Gastroesophageal sphincter (tissue), 4 donors: ENCODE data around the gene PPP6C. TPM values are rescaled to one million over a fixed set of nuclear protein-coding genes. Genes with fewer than 3 reads are reported as not detected.

Experiments used
- ATAC-seq: fragments of 150-250 bp; one replicate; pipeline ENCODE4 v1.9.1; 2016; ENCODE audit warnings: mild to moderate bottlenecking, moderate library complexity
- H3K27ac ChIP-seq, 4 donors: fragments of 200-600 bp; sonication (generic) in 3 of 4; 1 replicate in 3 of 4; 2 replicates in 1 of 4; pipeline ENCODE4 v1.5.1; 2016 to 2019
- H3K27me3 ChIP-seq: fragments of 200-600 bp; sonication (generic); one replicate; pipeline ENCODE4 v1.5.1; 2019
- H3K36me3 ChIP-seq, 2 donors: fragments of 200-600 bp; sonication (generic); one replicate each; pipeline ENCODE4 v1.5.1; 2019; ENCODE audit warnings: control low read depth in 1 of 2
- H3K4me1 ChIP-seq, 3 donors: fragments of 200-600 bp; sonication (generic); 1 replicate in 2 of 3; 2 replicates in 1 of 3; pipeline ENCODE4 v1.5.1; 2016 to 2019; ENCODE audit warnings: control low read depth in 2 of 3
- H3K4me3 ChIP-seq, 2 donors: fragments of 200-600 bp; sonication (generic); one replicate each; pipeline ENCODE4 v1.5.1; 2019; ENCODE audit warnings: mild to moderate bottlenecking in 1 of 2, moderate library complexity in 1 of 2
- H3K9me3 ChIP-seq, 3 donors: fragments of 200-600 bp; sonication (generic); one replicate each; pipeline ENCODE4 v1.5.1; 2017 to 2019; ENCODE audit warnings: control low read depth in 2 of 3
- CTCF ChIP-seq, 4 experiments: fragments of 200-600 bp in 2 of 4; fragments of 450-650 bp in 2 of 4; sonication (generic) in 1 of 4; IDR thresholded peaks; one replicate each; pipeline ENCODE4 v1.5.1; 2017 to 2019; ENCODE audit warnings: antibody characterized with exemption in 4 of 4, mild to moderate bottlenecking in 2 of 4, moderate library complexity in 2 of 4
- EP300 ChIP-seq: sonication (generic); formaldehyde crosslinking; IDR thresholded peaks from one replicate; pipeline ENCODE4 v1.6.1; 2017; ENCODE audit warnings: antibody characterized with exemption, mild to moderate bottlenecking
- POLR2A ChIP-seq, 2 donors: fragments of 450-650 bp; IDR thresholded peaks; one replicate each; pipeline ENCODE4 v1.6.1; 2017; ENCODE audit warnings: antibody characterized with exemption in 2 of 2, mild to moderate bottlenecking in 2 of 2, moderate library complexity in 1 of 2
- POLR2AphosphoS5 ChIP-seq: sonication (generic); formaldehyde crosslinking; IDR thresholded peaks from one replicate; pipeline ENCODE4 v1.6.1; 2017; ENCODE audit warnings: antibody characterized with exemption
- WGBS, 2 donors: methylation state at CpG; one replicate each; pipeline ENCODE4 v1.1.5; 2018; ENCODE audit warnings: low coverage in 1 of 2; 5-methylcytosine and 5-hydroxymethylcytosine counted together
- total RNA-seq, 4 donors: library from RNA; depleted of rRNA; stranded (reverse); fragments of >200 nt; gene quantifications; one replicate each; pipeline ENCODE4 v1.1.0, GENCODE V29; 2016

PPP6C gene
- total RNA-seq, 4 donors from 2014 or later = 28.5 to 49.9 (median 38.0) TPM

- no peaks in the 10 kb centered on the region for H3K27me3 ChIP-seq
- TF ChIP-seq EP300 = no peak
- no peak for TF ChIP-seq POLR2A (IDR thresholded peaks at IDR 0.05)
- no peak for TF ChIP-seq POLR2AphosphoS5
- no peak for TF ChIP-seq CTCF (IDR thresholded peaks at IDR 0.05)
- H3K27ac ChIP-seq = no peak overlapping the region
- peaks cover 4 to 39% (median 7%) of the 10 kb centered on the region in 3 donors for H3K4me1 ChIP-seq
- ATAC-seq = no peak
- 53 to 73% methylated on average over 2 to 3 of the region's 3 CpGs for WGBS, 2 donors
- no peaks in the 10 kb centered on the region for H3K36me3 ChIP-seq
- H3K9me3 ChIP-seq = no peaks in the 10 kb centered on the region
- no peak overlapping the region for H3K4me3 ChIP-seq
Observed at GRCh38 chr9:125099816-125100215, 89.8 kb downstream of the PPP6C start.

Other genes with a start within 250 kb of the PPP6C start
- gene GOLGA1, start 248.7 kb downstream of the PPP6C start, total RNA-seq = 10 to 100 TPM; 21.3 to 42.5 (median 31.9) TPM
- 10 to 100 TPM in 1 of 4 donors, 1 to 10 TPM in 3; 6.9 to 15.9 (median 7.7) TPM for gene SCAI, start 46.3 kb downstream of the PPP6C start, total RNA-seq
- gene RABEPK, start 10.7 kb upstream of the PPP6C start, total RNA-seq = 10 to 100 TPM; 10.9 to 16.5 (median 13.4) TPM
- gene HSPA5, start 51.5 kb upstream of the PPP6C start, total RNA-seq = 10 to 100 TPM; 53.7 to 88.5 (median 81.5) TPM
- gene GAPVD1, start 72.0 kb upstream of the PPP6C start, total RNA-seq = 10 to 100 TPM; 41.2 to 61.4 (median 48.6) TPM